Trophoblast cell (in vitro differentiated cells and primary cell): ENCODE results near the gene STT3A.

ENCODE experiments used
- DNase-seq, 2 donors: peaks; one replicate each; pipeline ENCODE4 v3.0.0-alpha.2; 2016
- H2AFZ ChIP-seq: 2 replicates; pipeline ENCODE4 v1.6.1; 2013; ENCODE audit warnings: low read length, moderate library complexity, mild to moderate bottlenecking; ENCODE audit not compliant: insufficient read depth, poor library complexity
- H2AK5ac ChIP-seq: 2 replicates; pipeline ENCODE4 v1.6.1; 2013; ENCODE audit warnings: mild to moderate bottlenecking, low read length
- H2BK120ac ChIP-seq: 2 replicates; pipeline ENCODE4 v1.6.1; 2013; ENCODE audit warnings: low read length, mild to moderate bottlenecking, moderate library complexity; ENCODE audit not compliant: insufficient read depth, poor library complexity
- H2BK12ac ChIP-seq: 2 replicates; pipeline ENCODE4 v1.6.1; 2013; ENCODE audit warnings: mild to moderate bottlenecking, low read length, moderate library complexity
- H2BK5ac ChIP-seq: 2 replicates; pipeline ENCODE4 v1.6.1; 2013; ENCODE audit warnings: low read length, low read depth, moderate library complexity, mild to moderate bottlenecking; ENCODE audit not compliant: poor library complexity
- H3K14ac ChIP-seq: 2 replicates; pipeline ENCODE4 v1.6.1; 2013; ENCODE audit warnings: mild to moderate bottlenecking, low read length
- H3K18ac ChIP-seq: 2 replicates; pipeline ENCODE4 v1.6.1; 2013; ENCODE audit warnings: mild to moderate bottlenecking, low read length
- H3K23ac ChIP-seq: 2 replicates; pipeline ENCODE4 v1.6.1; 2013; ENCODE audit warnings: low read length
- H3K27ac ChIP-seq: 2 replicates; pipeline ENCODE4 v1.5.1; 2013; ENCODE audit warnings: low read depth, mild to moderate bottlenecking, inconsistent platforms, low read length, moderate library complexity
- H3K27me3 ChIP-seq: 2 replicates; pipeline ENCODE4 v1.6.1; 2013; ENCODE audit warnings: inconsistent platforms, mild to moderate bottlenecking, low read length, moderate library complexity; ENCODE audit not compliant: insufficient read depth
- H3K36me3 ChIP-seq, 2 experiments: 1 replicate in 1 of 2; 2 replicates in 1 of 2; pipeline ENCODE4 v1.6.1; 2013; ENCODE audit warnings: low read length in 2 of 2, mild to moderate bottlenecking in 2 of 2, moderate library complexity in 1 of 2; ENCODE audit not compliant: insufficient read depth in 2 of 2, control insufficient read depth in 1 of 2
- H3K4ac ChIP-seq: 2 replicates; pipeline ENCODE4 v1.6.1; 2013; ENCODE audit warnings: low read depth, mild to moderate bottlenecking, low read length, moderate library complexity
- H3K4me1 ChIP-seq, 2 experiments: 1 replicate in 1 of 2; 2 replicates in 1 of 2; pipeline ENCODE4 v1.6.1; 2013; ENCODE audit warnings: low read length in 2 of 2, mild to moderate bottlenecking in 2 of 2, moderate library complexity in 1 of 2; ENCODE audit not compliant: insufficient read depth in 2 of 2, control insufficient read depth in 1 of 2
- H3K4me2 ChIP-seq: 2 replicates; pipeline ENCODE4 v1.6.1; 2013; ENCODE audit warnings: inconsistent platforms, mild to moderate bottlenecking, low read length, moderate library complexity
- H3K4me3 ChIP-seq: 2 replicates; pipeline ENCODE4 v1.5.1; 2013; ENCODE audit warnings: mild to moderate bottlenecking, low read depth, low read length, inconsistent platforms
- H3K79me1 ChIP-seq: one replicate; pipeline ENCODE4 v1.6.1; 2013; ENCODE audit warnings: low read length
- H3K79me2 ChIP-seq: 2 replicates; pipeline ENCODE4 v1.6.1; 2013; ENCODE audit warnings: low read length, mild to moderate bottlenecking; ENCODE audit not compliant: control insufficient read depth, insufficient read depth, poor library complexity
- H3K9ac ChIP-seq: 2 replicates; pipeline ENCODE4 v1.6.1; 2013; ENCODE audit warnings: mild to moderate bottlenecking, low read length
- H3K9me3 ChIP-seq: 2 replicates; pipeline ENCODE4 v1.6.1; 2013; ENCODE audit warnings: low read depth, mild to moderate bottlenecking, control low read depth, inconsistent platforms, low read length; ENCODE audit not compliant: insufficient read depth
- H4K12ac ChIP-seq: 2 replicates; pipeline ENCODE4 v1.6.1; 2013; ENCODE audit warnings: low read depth, mild to moderate bottlenecking, low read length, moderate library complexity
- H4K8ac ChIP-seq: 2 replicates; pipeline ENCODE4 v1.6.1; 2013; ENCODE audit warnings: low read depth, mild to moderate bottlenecking, low read length, moderate library complexity
- H4K91ac ChIP-seq: one replicate; pipeline ENCODE4 v1.6.1; 2013; ENCODE audit warnings: low read depth, mild to moderate bottlenecking, low read length, moderate library complexity
- WGBS: extraction: QIAGEN DNeasy Blood & Tissue Kit; methylation state at CpG from one replicate; pipeline ENCODE4 v1.1.7; 2013; ENCODE audit warnings: missing lambda C conversion rate; ENCODE audit not compliant: insufficient read length, insufficient coverage; ENCODE audit errors: extremely low coverage; 5-methylcytosine and 5-hydroxymethylcytosine counted together

Gene STT3A

DNA sequence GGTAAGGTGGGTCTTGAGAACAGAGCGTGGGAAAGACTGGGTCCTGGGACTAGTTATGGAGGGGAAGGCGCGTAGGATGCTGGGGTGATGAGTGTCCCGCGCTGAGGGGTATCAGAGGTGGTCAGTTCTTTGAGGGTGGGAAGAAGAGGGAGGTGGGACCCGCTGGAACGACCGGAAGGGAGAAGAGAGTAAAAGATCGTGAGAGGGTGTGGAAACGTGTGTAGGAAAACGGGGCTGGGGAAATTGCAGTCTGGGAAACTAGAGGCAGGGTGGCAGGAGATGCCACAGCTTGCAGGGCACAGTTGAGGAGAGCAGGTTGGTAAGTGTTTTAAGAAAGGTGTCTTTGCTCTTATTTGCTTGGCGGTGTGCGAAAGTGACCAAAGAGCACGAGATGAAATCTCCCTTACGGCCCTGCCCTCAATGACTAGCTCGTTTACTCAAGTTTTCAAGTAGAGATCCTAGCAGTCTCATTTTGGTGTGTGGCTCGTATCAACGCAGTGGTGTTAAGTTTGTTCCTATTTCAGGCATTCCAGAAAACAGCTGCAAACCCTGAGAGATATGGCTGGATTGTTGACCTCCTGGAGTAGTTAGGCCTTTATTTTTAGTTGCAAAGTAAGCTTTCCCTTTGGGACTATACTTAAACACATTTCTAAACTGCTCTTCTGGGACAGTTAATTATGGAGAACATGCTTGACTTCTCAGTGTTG, 615 bp downstream of the STT3A start:
- WGBS: no CpG with 5 or more reads among the region's 18 CpGs
- no peak overlapping the region for H3K23ac ChIP-seq

DNA sequence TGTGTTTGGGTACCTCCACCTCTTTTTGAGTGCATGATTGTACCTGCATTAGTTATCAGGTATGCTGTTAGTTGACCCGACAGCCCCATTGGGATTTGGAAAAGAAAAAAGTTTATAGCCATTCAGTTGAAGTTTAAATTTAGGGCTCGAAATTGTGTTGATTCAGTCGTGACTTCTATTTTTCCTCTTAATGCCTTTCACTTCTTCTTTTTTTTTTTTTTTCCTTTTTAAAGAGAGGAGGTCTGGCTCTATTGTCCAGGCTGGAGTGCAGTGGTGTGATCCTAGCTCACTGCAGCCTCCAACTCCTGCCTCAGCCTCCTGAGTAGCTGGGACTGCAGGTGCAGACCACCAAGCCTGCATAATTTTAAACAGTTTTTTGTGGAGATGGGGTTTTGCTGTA, 2.3 kb downstream of the STT3A start:
- Histone ChIP-seq H4K91ac (no peak overlapping the region), H3K9ac (no peak overlapping the region)
- no CpG with 5 or more reads among the region's 3 CpGs for WGBS

More for the DNA sequence above, 615 bp downstream of the STT3A start:
- Histone ChIP-seq H3K27me3 (no peaks in the 10 kb centered on the region), H3K79me2 (peaks cover 13% of the 10 kb centered on the region), H2AFZ (peak overlapping the region; percentile 84), H3K4me2 (peak overlapping the region; percentile 88), H2AK5ac (no peak overlapping the region), H2BK12ac (no peak overlapping the region), H3K27ac (peak overlapping the region; percentile 73), H2BK5ac (peak overlapping the region; percentile 44), H3K18ac (peak overlapping the region; percentile 68), H3K4ac (peak overlapping the region; percentile 53), H3K79me1 (peaks cover 15% of the 10 kb centered on the region), H4K8ac (peak overlapping the region; percentile 96), H3K4me1 (peaks cover 0 to 2% of the 10 kb centered on the region in 2 experiments), H3K9ac (peak overlapping the region; percentile 98), H4K91ac (peak overlapping the region; percentile 86), H3K36me3 (peaks cover 4% of the 10 kb centered on the region in 2 experiments), H2BK120ac (peak overlapping the region; percentile 20), H3K14ac (peak overlapping the region; percentile 65), H3K9me3 (no peaks in the 10 kb centered on the region), H4K12ac (peak overlapping the region; percentile 83), H3K4me3 (peak overlapping the region; percentile 100)
- DNase-seq: peak in 1 of 2 donors; percentile 34

DNA sequence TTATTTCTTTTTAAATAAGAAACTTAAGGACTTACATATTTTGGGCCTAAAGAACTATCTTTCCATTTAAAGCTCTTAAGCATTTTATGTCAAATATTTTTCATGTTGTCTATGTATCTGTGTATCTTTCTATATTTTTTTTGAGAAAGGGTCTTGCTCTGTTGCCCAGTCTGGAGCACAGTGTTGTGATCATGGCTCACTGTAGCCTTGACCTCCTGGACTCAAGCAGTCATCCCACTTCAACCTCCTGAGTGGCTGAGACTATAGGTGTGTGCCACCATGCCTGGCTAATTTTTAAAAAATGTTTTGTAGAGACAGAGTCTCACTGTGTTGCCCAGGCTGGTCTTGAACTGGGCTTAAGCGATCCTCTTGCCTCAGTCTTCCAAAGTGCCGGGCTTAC, 8.0 kb downstream of the STT3A start:
- no peaks in the 10 kb centered on the region for H3K27me3 ChIP-seq
- H3K4me3 ChIP-seq: no peak overlapping the region
- no peak overlapping the region for H2AFZ ChIP-seq
- H3K23ac ChIP-seq: no peak overlapping the region
- no peak overlapping the region for H3K14ac ChIP-seq
- no peak overlapping the region for H3K4me2 ChIP-seq
- H3K36me3 ChIP-seq: peaks cover 29 to 49% of the 10 kb centered on the region in 2 experiments
- DNase-seq: no peak
- H4K91ac ChIP-seq: no peak overlapping the region
- no peak overlapping the region for H3K4ac ChIP-seq
- H2BK5ac ChIP-seq: no peak overlapping the region
- H3K9ac ChIP-seq: no peak overlapping the region
- H3K4me1 ChIP-seq: no peaks in the 10 kb centered on the region
- no peak overlapping the region for H3K27ac ChIP-seq
- no peak overlapping the region for H2AK5ac ChIP-seq
- H4K8ac ChIP-seq: no peak overlapping the region
- H3K9me3 ChIP-seq: no peaks in the 10 kb centered on the region
- WGBS: no CpG with 5 or more reads among the region's 2 CpGs
- H3K18ac ChIP-seq: no peak overlapping the region
- no peak overlapping the region for H2BK12ac ChIP-seq
- no peaks in the 10 kb centered on the region for H3K79me1 ChIP-seq
- no peak overlapping the region for H2BK120ac ChIP-seq
- H3K79me2 ChIP-seq: no peaks in the 10 kb centered on the region
- no peak overlapping the region for H4K12ac ChIP-seq

More for the DNA sequence above, 2.3 kb downstream of the STT3A start:
- H2AFZ ChIP-seq: no peak overlapping the region
- H4K8ac ChIP-seq: no peak overlapping the region
- H3K4me3 ChIP-seq: no peak overlapping the region
- no peaks in the 10 kb centered on the region for H3K9me3 ChIP-seq
- H2AK5ac ChIP-seq: no peak overlapping the region
- no peak overlapping the region for H3K18ac ChIP-seq
- H3K4ac ChIP-seq: peak overlapping the region; percentile 90
- no peak overlapping the region for H3K14ac ChIP-seq
- peaks cover 0 to 2% of the 10 kb centered on the region in 2 experiments for H3K4me1 ChIP-seq
- H3K4me2 ChIP-seq: no peak overlapping the region
- H3K23ac ChIP-seq: no peak overlapping the region
- H2BK120ac ChIP-seq: no peak overlapping the region
- no peak overlapping the region for H4K12ac ChIP-seq
- peaks cover 13% of the 10 kb centered on the region for H3K79me2 ChIP-seq
- peaks cover 15% of the 10 kb centered on the region for H3K79me1 ChIP-seq
- H3K27ac ChIP-seq: no peak overlapping the region
- H3K27me3 ChIP-seq: no peaks in the 10 kb centered on the region
- H3K36me3 ChIP-seq: peaks cover 11 to 15% of the 10 kb centered on the region in 2 experiments
- no peak for DNase-seq
- H2BK12ac ChIP-seq: no peak overlapping the region
- no peak overlapping the region for H2BK5ac ChIP-seq

DNA sequence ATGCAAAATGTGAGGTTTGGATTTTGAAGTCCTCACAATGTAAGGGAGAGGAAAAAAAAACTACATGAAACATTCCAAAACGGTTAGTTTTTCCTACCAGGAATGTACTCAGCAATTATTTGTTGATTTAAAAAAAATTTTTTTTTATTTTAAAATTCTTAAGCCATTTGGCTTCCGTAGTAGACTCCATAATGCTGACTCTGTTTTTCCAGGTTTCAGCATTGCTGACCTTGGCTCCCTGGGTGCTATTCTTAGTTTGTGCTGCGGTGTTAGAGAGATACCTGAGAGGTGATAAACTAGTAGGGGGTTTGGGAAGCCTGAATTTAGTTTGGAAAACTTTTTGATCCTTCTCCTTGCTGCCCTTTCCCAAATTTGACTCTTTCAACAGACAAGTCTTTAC, 10.6 kb downstream of the STT3A start:
- H4K12ac ChIP-seq: no peak overlapping the region
- H3K18ac ChIP-seq: no peak overlapping the region
- no peak overlapping the region for H2AFZ ChIP-seq
- no peak overlapping the region for H2BK120ac ChIP-seq
- H3K4me1 ChIP-seq: no peaks in the 10 kb centered on the region
- H3K14ac ChIP-seq: no peak overlapping the region
- H3K4me3 ChIP-seq: no peak overlapping the region
- H3K4me2 ChIP-seq: no peak overlapping the region
- no peaks in the 10 kb centered on the region for H3K79me2 ChIP-seq
- H2AK5ac ChIP-seq: no peak overlapping the region
- no peaks in the 10 kb centered on the region for H3K27me3 ChIP-seq
- H4K91ac ChIP-seq: no peak overlapping the region
- H3K9me3 ChIP-seq: no peaks in the 10 kb centered on the region
- no peak overlapping the region for H4K8ac ChIP-seq
- no peak overlapping the region for H3K4ac ChIP-seq
- no peaks in the 10 kb centered on the region for H3K79me1 ChIP-seq
- H2BK12ac ChIP-seq: no peak overlapping the region
- DNase-seq: no peak
- no peak overlapping the region for H2BK5ac ChIP-seq
- peaks cover 33 to 59% of the 10 kb centered on the region in 2 experiments for H3K36me3 ChIP-seq
- H3K23ac ChIP-seq: no peak overlapping the region
- H3K27ac ChIP-seq: no peak overlapping the region
- no CpG with 5 or more reads among the region's 3 CpGs for WGBS
- no peak overlapping the region for H3K9ac ChIP-seq
